ENCODE measurements around the gene NAA40. TPM values are rescaled to one million over a fixed set of nuclear protein-coding genes. Genes with fewer than 3 reads are reported as not detected.
"Not testable (repeated sequence)": the region's sequence is repeated elsewhere in the genome, so short reads cannot be mapped to it uniquely, and the experiment has no call there.

The NAA40 gene
- total RNA-seq, 1 donor from 2014 or later = 20.4 TPM

DNA sequence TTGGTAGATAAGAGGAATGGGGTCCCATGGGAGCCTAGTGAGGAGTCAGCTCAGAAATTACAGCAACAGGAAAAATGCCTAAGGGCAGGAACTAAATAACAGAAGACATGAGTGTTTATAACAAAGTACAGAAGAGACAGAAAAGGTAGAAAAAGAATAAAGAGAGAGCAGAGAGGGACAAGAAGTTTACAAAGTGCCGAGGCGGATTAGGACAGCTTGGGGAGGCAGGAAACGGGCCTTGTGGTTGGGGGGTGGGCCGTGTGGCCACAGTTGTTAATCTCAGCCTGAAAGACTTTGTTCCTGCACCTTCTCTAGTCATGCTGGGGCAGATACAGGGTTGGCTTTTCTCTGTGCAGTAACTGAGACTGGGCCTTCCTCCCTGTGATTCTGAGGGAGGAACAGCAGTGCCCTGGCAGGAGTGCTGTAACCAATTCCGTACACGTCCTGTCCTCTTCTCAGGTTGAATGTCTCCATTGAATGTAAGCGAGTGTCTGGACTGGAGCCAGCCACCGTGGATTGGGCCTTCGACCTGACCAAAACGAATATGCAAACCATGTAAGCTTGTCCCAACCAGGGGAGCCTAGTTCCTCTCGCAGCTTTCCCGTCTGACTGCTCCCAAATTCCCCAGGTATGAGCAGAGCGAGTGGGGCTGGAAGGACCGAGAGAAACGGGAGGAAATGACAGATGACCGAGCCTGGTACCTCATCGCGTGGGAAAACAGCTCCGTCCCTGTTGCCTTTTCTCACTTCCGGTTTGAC lies 13.2 kb downstream of the NAA40 start:
- Histone ChIP-seq H3K27ac (no peak overlapping the region), H3K4me3 (no peak overlapping the region)
- ATAC-seq = peak; percentile 33 to 41

DNA sequence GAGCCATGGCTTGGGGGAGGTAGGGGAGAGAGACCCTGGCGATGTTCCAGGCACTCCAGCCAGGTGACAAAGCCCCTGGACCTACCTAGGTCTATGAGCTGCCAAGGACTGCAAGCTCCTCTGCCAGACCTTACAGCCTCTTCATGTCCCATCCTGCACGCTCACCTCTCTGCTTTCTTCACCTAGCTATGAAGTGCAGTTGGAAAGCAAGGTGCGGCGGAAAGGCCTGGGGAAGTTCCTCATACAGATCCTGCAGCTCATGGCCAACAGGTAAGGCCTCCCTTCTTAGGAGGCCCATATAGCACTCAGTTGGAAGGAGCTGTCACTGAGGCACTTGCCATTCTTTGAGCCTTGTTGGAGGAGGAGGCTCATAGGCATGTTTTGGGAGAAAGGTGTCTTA lies 13.8 kb downstream of the NAA40 start:
- no peak for DNase-seq
- H3K9me3 ChIP-seq = no peaks in the 10 kb centered on the region
- H3K4me3 ChIP-seq = no peak overlapping the region
- intact Hi-C loops (cut with DNase I) = no loop called here
- ATAC-seq = no peak
- H3K27ac ChIP-seq = no peak overlapping the region
- no peaks in the 10 kb centered on the region for H3K27me3 ChIP-seq (ENCODE audit: low read depth)
- H3K4me1 ChIP-seq = no peaks in the 10 kb centered on the region
- TF ChIP-seq, protein P1, sequence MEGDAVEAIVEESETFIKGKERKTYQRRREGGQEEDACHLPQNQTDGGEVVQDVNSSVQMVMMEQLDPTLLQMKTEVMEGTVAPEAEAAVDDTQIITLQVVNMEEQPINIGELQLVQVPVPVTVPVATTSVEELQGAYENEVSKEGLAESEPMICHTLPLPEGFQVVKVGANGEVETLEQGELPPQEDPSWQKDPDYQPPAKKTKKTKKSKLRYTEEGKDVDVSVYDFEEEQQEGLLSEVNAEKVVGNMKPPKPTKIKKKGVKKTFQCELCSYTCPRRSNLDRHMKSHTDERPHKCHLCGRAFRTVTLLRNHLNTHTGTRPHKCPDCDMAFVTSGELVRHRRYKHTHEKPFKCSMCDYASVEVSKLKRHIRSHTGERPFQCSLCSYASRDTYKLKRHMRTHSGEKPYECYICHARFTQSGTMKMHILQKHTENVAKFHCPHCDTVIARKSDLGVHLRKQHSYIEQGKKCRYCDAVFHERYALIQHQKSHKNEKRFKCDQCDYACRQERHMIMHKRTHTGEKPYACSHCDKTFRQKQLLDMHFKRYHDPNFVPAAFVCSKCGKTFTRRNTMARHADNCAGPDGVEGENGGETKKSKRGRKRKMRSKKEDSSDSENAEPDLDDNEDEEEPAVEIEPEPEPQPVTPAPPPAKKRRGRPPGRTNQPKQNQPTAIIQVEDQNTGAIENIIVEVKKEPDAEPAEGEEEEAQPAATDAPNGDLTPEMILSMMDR (IDR thresholded peaks at IDR 0.05) = no peak
- H3K36me3 ChIP-seq = peaks cover 52% of the 10 kb centered on the region

More for the DNA sequence above, 13.2 kb downstream of the NAA40 start:
- peaks cover 52% of the 10 kb centered on the region for H3K36me3 ChIP-seq
- no peaks in the 10 kb centered on the region for H3K4me1 ChIP-seq
- intact Hi-C loops (cut with DNase I) = no loop called here
- H3K27me3 ChIP-seq (ENCODE audit: low read depth) = no peaks in the 10 kb centered on the region
- no peak for DNase-seq
- TF ChIP-seq, protein P1 (IDR thresholded peaks at IDR 0.05) = no peak
- H3K9me3 ChIP-seq = no peaks in the 10 kb centered on the region

DNA sequence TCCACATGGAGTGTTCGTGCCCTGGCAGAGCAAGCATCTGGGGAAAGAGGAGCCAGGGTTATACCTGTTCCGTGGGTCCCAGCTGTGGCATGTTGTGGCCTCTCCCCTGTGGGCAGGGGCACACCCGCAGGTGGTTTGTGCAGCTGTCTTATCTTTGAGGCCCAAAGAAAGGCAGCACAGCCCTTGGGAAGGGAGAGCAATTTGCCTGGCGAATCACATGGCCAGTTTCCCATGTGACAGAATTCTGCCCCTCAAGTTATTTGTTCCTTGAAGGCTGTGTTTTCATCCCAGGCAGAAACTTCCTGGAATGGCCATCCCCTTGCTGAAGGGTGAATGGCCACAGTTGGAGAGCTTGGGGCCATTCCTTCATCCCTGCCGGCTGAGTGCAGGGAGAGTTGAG lies 19.2 kb downstream of the NAA40 start:
- H3K4me1 ChIP-seq = no peaks in the 10 kb centered on the region
- no peaks in the 10 kb centered on the region for H3K27me3 ChIP-seq (ENCODE audit: low read depth)
- no peaks in the 10 kb centered on the region for H3K9me3 ChIP-seq
- H3K4me3 ChIP-seq = no peak overlapping the region
- DNase-seq = no peak
- H3K36me3 ChIP-seq = peaks cover 36% of the 10 kb centered on the region
- H3K27ac ChIP-seq = no peak overlapping the region
- TF ChIP-seq, protein P1 (IDR thresholded peaks at IDR 0.05) = no peak
- no peak for ATAC-seq
- intact Hi-C loops (cut with DNase I) = no loop called here

DNA sequence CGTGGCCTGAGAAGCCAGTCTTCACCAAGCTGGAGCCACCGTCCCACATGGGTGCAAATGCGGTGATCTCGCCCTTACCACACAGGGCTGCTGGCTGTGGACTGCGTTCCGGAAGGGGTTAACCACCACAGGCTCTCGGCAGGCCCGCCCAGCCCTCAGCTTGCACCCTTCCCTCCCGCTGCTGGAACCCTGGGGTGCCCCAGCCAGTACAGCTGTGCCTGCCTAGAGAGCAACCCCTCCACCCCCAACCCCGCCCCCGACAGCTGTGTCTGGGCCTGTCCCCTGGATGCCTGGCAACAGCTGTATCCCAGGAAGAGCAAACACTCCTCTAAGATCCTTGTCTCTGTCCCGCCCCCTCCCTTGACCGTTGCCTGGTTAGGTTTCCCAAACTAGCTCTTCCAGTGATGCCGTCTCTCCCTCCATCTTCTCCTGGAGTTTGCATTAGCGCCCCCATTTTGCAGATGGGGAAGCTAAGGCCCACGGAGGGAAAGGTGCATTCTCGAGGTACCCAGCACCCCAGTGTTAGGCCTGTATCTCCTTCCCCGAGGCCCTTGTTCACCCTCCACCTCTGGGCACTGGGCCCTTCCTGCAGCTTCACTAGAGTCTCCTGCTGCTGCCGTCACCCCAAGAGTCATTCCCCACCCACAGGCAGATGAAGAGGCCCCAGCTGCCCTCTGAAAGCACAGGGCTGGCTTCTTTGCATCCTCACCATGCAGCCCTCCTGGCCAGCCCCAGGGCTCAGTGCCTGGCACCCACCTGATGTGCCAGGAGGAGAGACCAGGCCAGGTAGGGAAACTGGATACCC lies 23.0 kb downstream of the NAA40 start:
- Histone ChIP-seq H3K27ac (no peak overlapping the region), H3K4me3 (no peak overlapping the region), H3K36me3 (peaks cover 6% of the 10 kb centered on the region), H3K27me3 (ENCODE audit: low read depth) (no peaks in the 10 kb centered on the region), H3K4me1 (no peaks in the 10 kb centered on the region), H3K9me3 (no peaks in the 10 kb centered on the region)
- TF ChIP-seq, protein P1 (IDR thresholded peaks at IDR 0.05) = no peak
- intact Hi-C loops (cut with DNase I) = no loop called here
- ATAC-seq = peak; percentile 62 to 70
- DNase-seq = no peak

DNA sequence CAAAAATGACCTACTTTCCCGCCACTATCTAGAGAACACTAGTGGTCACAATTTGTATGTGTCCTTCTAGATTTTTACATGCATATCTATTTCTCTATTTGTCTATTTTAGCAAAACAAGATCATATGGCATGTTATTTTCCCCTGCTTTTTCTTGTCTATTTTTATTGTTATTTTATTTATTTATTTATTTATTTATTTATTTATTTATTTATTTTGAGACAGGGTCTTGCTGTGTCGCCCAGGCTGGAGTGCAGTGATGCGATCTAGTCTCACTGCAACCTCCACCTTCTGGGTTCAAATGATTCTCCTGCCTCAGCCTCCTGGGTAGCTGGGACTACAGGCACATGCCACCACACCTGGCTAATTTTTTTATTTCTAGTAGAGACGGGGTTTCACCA lies 25.1 kb downstream of the NAA40 start:
- intact Hi-C loops (cut with DNase I); H3K36me3 ChIP-seq; H3K27ac ChIP-seq; DNase-seq; ATAC-seq; H3K4me3 ChIP-seq; H3K9me3 ChIP-seq; H3K4me1 ChIP-seq; H3K27me3 ChIP-seq (ENCODE audit: low read depth): not testable (repeated sequence)

DNA sequence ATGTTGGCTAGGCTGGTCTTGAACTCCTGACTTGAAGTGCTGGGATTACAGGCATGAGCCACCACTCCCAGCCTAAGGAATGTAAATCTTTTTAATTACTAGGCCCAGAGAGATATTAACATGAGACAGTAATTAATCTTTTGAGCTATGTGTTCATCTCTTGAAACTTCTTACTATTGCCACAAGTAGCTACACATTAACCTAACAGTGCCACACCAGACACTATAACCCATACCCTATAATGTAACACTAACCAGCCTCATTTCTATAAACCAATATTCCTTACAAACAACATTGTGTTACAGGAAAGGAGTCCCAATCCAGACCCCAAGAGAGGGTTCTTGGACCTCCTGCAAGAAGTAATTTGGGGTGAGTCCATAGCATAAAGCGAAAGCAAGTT lies 27.6 kb downstream of the NAA40 start:
- intact Hi-C loops (cut with DNase I) = no loop called here
- Histone ChIP-seq H3K27me3 (ENCODE audit: low read depth) (peaks cover 8% of the 10 kb centered on the region), H3K9me3 (no peaks in the 10 kb centered on the region), H3K27ac (no peak overlapping the region), H3K4me3 (no peak overlapping the region), H3K36me3 (no peaks in the 10 kb centered on the region), H3K4me1 (no peaks in the 10 kb centered on the region)
- no peak for ATAC-seq
- TF ChIP-seq, protein P1 (IDR thresholded peaks at IDR 0.05) = no peak
- no peak for DNase-seq

Measured in lower lobe of right lung (tissue), 2 donors.